Occipital lobe (tissue), 2 donors: ENCODE results near the gene ANXA2. TPM values are rescaled to one million over a fixed set of nuclear protein-coding genes. Genes with fewer than 3 reads are reported as not detected.
"Not testable (repeated sequence)": the region's sequence is repeated elsewhere in the genome, so short reads cannot be mapped to it uniquely, and the experiment has no call there.

Experiments used
- DNase-seq: peaks from one replicate; lab custom pipeline; 2025; lab: John Stamatoyannopoulos, UW
- total RNA-seq: library from RNA; depleted of rRNA; stranded (reverse); fragments of >200 nt; gene quantifications from one replicate; pipeline ENCODE4 v1.2.3, GENCODE V29; 2014

The ANXA2 gene
- total RNA-seq, 1 donor from 2014 or later, result 46.2 TPM

GRCh38 chr15:60344461-60344860, 53.3 kb downstream of the ANXA2 start:
- DNase-seq, result no peak

GRCh38 chr15:60343221-60343970, 54.4 kb downstream of the ANXA2 start:
- no peak for DNase-seq

GRCh38 chr15:60340207-60340921, 57.4 kb downstream of the ANXA2 start:
- no peak for DNase-seq

GRCh38 chr15:60339236-60339635, 58.5 kb downstream of the ANXA2 start:
- no peak for DNase-seq

- DNase-seq, result no peak
These were observed 59.0 kb downstream of the ANXA2 start for GRCh38 chr15:60338810-60339209.

GRCh38 chr15:60337076-60337475, 60.7 kb downstream of the ANXA2 start:
- no peak for DNase-seq

- DNase-seq, result not testable (repeated sequence)
These were observed 62.5 kb downstream of the ANXA2 start for GRCh38 chr15:60335296-60335695.

- DNase-seq, result no peak
These were observed 68.8 kb downstream of the ANXA2 start for GRCh38 chr15:60328852-60329443.

GRCh38 chr15:60326824-60327654, 70.7 kb downstream of the ANXA2 start:
- DNase-seq, result no peak

GRCh38 chr15:60326343-60326742, 71.4 kb downstream of the ANXA2 start:
- no peak for DNase-seq

- no peak for DNase-seq
These were observed 71.9 kb downstream of the ANXA2 start for GRCh38 chr15:60325905-60326304.

- DNase-seq, result no peak
These were observed 72.9 kb downstream of the ANXA2 start for GRCh38 chr15:60324706-60325438.

- no peak for DNase-seq
These were observed 74.5 kb downstream of the ANXA2 start for GRCh38 chr15:60323322-60323721.

GRCh38 chr15:60320365-60320764, 77.4 kb downstream of the ANXA2 start:
- DNase-seq, result no peak

- no peak for DNase-seq
These were observed 79.4 kb downstream of the ANXA2 start for GRCh38 chr15:60318216-60318867.

GRCh38 chr15:60316961-60317360, 80.8 kb downstream of the ANXA2 start:
- DNase-seq, result no peak

- DNase-seq, result no peak
These were observed 81.9 kb downstream of the ANXA2 start for GRCh38 chr15:60315878-60316277.

- DNase-seq, result no peak
These were observed 83.9 kb downstream of the ANXA2 start for GRCh38 chr15:60313906-60314305.

- DNase-seq, result no peak
These were observed 90.8 kb downstream of the ANXA2 start for GRCh38 chr15:60307034-60307433.

- no peak for DNase-seq
These were observed 96.8 kb downstream of the ANXA2 start for GRCh38 chr15:60301024-60301423.
